Hematopoietic multipotent progenitor cell (in vitro differentiated cells): ENCODE results near the gene ZIC4. TPM values are rescaled to one million over a fixed set of nuclear protein-coding genes. Genes with fewer than 3 reads are reported as not detected.

ENCODE experiments used
- DNase-seq, 3 donors: peaks; one replicate each; pipeline ENCODE4 v3.0.0-alpha.2; 2011 to 2015; ENCODE audit warnings: low read depth in 2 of 3, low spot score in 2 of 3
- total RNA-seq: library from RNA; depleted of rRNA; stranded (reverse); fragments of >200 nt; gene quantifications from one replicate; pipeline ENCODE4 v1.2.3, GENCODE V29; 2012

The ZIC4 gene
- not detected for total RNA-seq

- no peak for DNase-seq
Observed at GRCh38 chr3:147406028-147406931, at the start of gene ZIC4. Gene ZIC4 (minus strand): TSS chr3:147406543. CDS start chr3:147402797, 3,746 bp downstream.

DNA sequence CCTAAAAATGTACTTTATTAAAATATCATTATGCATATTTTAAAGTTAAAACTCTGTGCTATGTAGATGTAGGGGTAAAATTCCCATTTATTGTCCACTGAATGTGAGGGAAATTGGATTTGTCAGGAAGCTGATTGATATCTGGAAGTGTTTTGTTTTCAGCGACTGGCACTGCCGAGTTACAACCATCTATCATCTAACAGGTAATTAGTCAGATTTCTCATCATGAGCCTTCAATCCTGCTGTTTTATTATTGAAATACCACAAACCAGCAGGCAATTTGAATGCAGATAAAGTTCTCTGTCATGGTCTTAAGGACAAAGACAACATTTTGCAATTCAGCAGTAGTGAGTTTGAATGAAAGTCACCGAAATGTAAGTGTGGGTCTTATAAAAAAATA is 43.3 kb upstream of the ZIC4 start:
- no peak for DNase-seq

- DNase-seq, result no peak
Observed at GRCh38 chr3:147447224-147447623, 40.9 kb upstream of the ZIC4 start.

DNA sequence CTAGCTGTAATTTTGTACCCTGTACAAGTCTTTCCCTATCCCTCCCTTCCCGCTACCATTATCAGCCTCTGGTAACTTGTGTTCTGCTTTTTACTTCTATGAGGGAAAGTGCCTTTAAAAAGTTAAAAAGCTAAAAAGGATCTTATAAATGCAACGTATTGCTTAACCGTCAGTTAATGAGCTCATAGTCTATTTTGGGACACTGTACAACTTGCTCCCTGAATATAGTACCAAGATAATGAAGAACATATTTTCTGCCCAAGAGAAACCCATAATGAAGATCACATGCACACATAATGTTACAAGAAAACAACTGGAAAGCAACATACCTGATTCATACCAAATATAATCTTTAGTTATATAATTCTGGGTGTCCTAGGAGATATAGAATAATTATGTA is 25.4 kb upstream of the ZIC4 start:
- no peak for DNase-seq

DNA sequence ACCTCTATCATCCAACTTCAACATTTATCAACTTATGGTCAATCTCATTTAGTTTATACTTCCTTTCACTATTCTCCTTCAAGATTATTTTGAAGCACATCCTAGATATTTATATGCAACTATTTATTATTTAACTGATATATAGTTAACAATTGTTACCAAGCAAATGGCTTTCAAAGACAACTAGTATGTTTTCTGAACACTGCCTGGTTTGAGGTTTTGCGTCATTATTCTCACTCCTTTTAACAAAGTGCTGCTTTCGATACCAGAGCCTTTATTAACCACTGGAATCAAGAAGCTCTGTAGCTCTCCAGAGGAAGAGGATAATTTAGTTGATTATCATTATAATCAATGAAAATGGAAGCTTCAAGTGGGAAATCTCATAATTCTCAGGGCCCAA is 22.4 kb upstream of the ZIC4 start:
- no peak for DNase-seq

DNA sequence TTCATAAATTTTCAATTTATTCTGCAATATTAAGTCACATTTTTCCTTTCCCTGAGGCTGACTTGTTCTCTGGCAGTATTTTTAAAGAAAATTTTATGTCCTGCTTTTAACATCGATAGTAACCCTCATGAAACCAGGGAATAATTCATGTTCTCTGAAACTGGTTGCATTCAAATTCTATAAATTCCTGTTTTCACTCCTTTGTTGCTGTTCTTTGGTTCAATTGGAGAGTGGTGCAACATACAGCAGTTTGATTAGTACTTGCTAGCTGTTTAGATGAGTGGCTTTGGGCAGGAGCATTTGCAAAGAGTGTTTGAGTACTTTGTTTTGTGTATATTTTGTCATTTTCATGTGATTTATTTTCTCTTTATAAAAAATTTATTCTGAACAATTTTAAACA is 22.0 kb upstream of the ZIC4 start:
- no peak for DNase-seq

GRCh38 chr3:147427746-147428145 is 21.4 kb upstream of the ZIC4 start:
- no peak for DNase-seq

DNA sequence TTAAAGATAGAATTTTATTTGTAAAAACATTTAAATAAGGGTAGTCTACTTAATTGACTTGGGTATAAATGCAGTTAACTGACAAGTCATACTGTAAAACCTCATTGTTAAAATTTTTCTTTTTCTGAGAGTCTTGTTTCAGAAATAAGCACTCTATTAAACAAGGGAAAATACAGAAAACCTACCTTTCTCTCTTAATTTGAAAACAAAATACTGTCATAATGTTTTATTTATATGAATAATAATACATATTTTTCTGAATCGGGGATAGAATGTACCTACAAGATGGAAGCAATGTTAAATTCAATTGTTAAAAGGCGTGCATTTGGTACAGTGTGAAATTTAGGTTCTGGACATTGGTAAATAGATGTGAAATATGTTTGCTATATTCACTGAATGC is 20.6 kb upstream of the ZIC4 start:
- no peak for DNase-seq

DNA sequence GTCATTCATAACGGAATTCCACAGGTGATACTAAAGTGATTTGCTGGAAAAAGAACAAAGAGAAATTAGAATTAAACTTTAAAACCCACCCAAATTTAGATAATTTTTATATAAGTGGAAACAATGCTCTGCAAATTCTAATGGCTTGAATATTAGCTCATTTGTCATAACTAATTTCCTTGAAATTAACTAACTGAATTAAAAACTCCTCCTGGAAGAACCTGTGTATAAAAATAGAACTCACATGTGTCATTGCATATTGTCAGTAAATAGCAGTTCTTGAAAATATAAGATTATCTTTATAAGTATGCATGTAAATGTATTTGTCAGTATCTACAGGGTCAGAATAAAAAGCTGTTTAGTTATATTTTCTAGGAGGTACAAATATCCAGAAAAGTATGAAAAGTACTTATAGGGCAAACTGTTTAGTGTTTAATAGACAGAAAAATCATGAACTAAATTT is 19.1 kb upstream of the ZIC4 start:
- no peak for DNase-seq

- no peak for DNase-seq
Observed at GRCh38 chr3:147424581-147425387, 18.4 kb upstream of the ZIC4 start.

DNA sequence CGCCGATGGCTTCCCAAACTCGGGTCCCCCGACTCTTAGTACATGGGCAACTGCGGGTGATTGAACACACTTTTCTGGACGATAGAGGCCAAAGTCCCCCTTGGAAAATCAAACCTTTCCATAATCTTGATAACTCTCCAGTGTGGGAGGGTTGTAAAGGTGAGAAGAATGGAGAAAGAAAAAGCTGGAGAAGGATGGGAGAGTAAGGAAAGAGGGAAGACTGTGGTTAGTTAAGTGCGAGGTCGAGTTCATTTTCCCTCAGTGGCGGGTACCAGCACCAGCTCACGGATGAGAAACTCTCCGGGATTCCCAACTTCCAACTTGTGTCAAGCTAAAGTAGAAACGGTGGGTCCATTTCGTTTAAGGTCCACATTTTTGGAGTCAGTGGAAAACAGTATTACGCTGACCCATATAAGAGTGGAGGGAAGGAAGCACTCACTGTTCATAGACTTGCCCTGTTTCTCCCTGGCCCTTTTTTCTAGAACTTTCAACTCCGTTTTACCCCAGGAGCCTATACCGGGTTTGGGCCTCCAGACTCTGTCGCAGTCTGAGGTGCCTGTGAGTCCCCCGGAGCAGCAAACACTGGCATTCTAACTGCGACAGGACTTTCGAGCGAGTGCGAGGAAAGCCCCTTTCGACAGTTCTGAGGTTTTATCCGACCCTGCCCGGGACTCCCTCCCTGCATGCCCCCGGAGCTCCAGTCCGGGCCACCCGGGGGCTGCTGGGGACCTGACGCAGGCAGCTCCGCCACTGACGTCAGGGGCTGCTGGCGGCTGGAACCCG is 17.6 kb upstream of the ZIC4 start:
- no peak for DNase-seq

DNA sequence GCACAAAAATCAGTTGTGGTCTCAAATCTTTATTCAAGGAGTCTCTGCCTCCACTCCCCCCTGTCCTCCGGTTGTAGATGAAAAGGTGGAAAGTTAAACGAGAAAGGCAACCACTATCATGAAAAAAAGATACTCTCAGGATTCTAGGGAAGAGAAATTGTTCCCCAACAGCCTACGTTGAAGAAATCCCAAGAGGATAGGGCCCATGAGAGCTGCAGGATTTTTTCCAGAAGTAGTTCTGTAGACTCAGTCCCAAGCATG is 17.1 kb upstream of the ZIC4 start:
- DNase-seq, result no peak

DNA sequence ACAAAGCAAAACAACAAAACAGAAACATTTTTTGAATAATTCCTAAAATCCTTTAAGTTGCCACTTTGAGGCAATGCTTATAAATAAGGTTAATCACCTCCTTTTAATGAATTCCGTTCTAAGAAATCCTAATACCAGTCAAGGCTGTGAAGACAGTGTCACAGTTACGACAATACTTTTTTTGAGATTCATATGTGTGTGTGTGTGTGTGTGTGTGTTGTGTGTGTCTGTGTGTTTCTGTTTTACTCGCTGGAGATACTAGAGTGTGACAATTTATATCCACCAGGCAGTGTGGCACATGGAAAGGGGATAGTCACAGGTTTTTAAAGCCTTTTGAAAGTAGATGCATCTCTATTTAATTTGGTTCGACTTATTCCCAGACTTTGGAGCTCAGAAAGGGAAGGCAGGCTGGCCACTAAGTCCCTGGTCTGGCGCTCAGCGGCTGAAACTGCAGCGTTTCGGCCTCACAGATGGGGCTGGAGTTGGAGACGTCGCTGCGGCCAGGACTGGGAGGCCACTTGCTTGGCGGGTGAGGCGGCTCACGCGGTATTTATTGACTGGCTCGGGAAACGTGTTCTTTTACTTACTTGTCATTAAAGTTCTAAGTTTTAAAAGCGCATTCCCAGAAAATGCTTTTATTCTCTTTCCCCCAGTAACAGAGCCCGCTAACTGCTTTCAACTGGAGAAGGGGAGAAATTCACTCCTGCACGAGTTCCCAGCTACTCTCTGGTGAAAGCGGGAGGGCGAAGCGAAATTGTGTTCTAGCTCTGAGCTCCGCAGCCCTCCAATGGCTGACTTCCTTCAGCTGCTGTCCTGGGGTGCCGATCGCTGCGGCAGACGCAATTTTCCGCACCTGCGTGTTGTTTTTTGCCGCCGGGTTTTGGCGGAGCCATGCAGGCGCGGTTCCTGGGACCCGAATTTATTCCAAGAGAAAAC is 16.5 kb upstream of the ZIC4 start:
- DNase-seq, result no peak

- DNase-seq, result no peak
Observed at GRCh38 chr3:147422196-147422595, 15.9 kb upstream of the ZIC4 start.

GRCh38 chr3:147421184-147421912 is 15.0 kb upstream of the ZIC4 start:
- no peak for DNase-seq

DNA sequence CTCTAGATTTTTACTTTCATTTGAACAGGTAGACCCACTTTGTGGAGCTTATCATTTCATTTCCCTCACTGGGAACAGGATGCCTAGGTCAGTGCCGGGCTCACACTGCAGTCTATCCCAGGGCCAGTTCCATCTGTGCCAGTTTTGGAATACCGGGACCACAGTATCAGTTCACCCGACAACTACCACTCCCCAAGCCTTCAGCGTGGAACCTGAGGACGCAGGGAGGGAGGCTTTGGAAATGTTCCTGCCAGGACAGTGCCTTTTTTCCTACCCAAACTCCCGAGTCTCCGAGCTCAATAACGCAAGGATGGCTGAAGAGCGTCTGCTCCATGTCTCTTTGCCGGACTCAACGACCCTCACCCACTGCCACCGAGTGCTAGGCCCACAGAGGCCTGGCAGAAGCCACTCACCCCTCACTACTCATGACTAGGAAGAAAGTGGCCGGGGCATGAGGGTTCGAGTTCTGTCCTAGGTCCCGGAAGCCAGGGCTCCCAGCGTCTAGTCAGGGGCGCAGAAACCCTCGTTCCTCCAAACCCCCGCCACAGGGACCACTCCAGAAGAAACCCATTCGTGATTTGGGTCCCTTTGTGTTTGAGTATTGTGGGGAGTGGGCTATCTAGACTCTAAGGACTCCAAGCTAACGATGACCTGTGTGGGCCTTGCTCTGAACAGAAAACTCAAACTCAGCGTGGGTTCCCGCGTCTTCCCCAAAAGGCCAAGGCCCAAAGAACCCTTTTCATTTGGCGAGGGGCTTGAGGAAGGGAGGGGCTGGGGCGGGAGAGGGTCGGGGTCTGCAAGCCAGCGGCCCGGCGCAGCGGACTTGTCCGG is 14.2 kb upstream of the ZIC4 start:
- DNase-seq, result no peak

- DNase-seq, result no peak
Observed at GRCh38 chr3:147419781-147420224, 13.5 kb upstream of the ZIC4 start.
